Fibroblast of lung (primary cell): ENCODE results near the gene PRR22. TPM values are rescaled to one million over a fixed set of nuclear protein-coding genes. Genes with fewer than 3 reads are reported as not detected.

Experiments used
- DNase-seq, 2 donors: peaks; one replicate each; pipeline versions ENCODE4 v3.0.0 to v3.0.0-alpha.2; 2010; ENCODE audit warnings: low read depth in 2 of 2
- H2AFZ ChIP-seq: 2 replicates; pipeline ENCODE4 v1.5.1; 2012; ENCODE audit warnings: low read length, control low read depth, inconsistent platforms
- H3K27ac ChIP-seq: 2 replicates; pipeline ENCODE4 v1.5.1; 2011; ENCODE audit warnings: low read length, control low read depth; ENCODE audit not compliant: insufficient read depth
- H3K27me3 ChIP-seq: 2 replicates; pipeline ENCODE4 v1.5.1; 2011; ENCODE audit warnings: mild to moderate bottlenecking, low read length; ENCODE audit not compliant: control insufficient read depth, insufficient read depth
- H3K36me3 ChIP-seq: 2 replicates; pipeline ENCODE4 v1.5.1; 2011; ENCODE audit warnings: low read length; ENCODE audit not compliant: control insufficient read depth, insufficient read depth
- H3K4me1 ChIP-seq: 2 replicates; pipeline ENCODE4 v1.5.1; 2011; ENCODE audit warnings: low read length; ENCODE audit not compliant: control insufficient read depth, insufficient read depth; ENCODE audit errors: extremely low read depth
- H3K4me2 ChIP-seq: 2 replicates; pipeline ENCODE4 v1.5.1; 2011; ENCODE audit warnings: low read length, control low read depth; ENCODE audit not compliant: insufficient read depth; ENCODE audit errors: extremely low read depth
- H3K4me3 ChIP-seq, 4 experiments: fragments of 200-600 bp in 1 of 4; sonication (generic) in 1 of 4; replicated peaks in 1 of 4; 2 replicates each; pipeline ENCODE4 v1.5.1; 2011 to 2016; ENCODE audit warnings: low read length in 4 of 4, low read depth in 3 of 4, mild to moderate bottlenecking in 3 of 4, control low read depth in 2 of 4, inconsistent platforms in 1 of 4, mixed read lengths in 1 of 4; ENCODE audit not compliant: insufficient read depth in 1 of 4; ENCODE audit errors: control extremely low read depth in 1 of 4
- H3K79me2 ChIP-seq: 2 replicates; pipeline ENCODE4 v1.5.1; 2012; ENCODE audit warnings: mild to moderate bottlenecking, low read length, inconsistent platforms; ENCODE audit not compliant: control insufficient read depth, insufficient read depth
- H3K9ac ChIP-seq: 2 replicates; pipeline ENCODE4 v1.5.1; 2011; ENCODE audit warnings: mild to moderate bottlenecking, low read length, control low read depth; ENCODE audit not compliant: insufficient read depth
- H3K9me3 ChIP-seq: 2 replicates; pipeline ENCODE4 v1.5.1; 2012; ENCODE audit warnings: low read depth, low read length; ENCODE audit not compliant: control insufficient read depth, insufficient read depth
- H4K20me1 ChIP-seq: 2 replicates; pipeline ENCODE4 v1.5.1; 2011; ENCODE audit warnings: low read length; ENCODE audit not compliant: control insufficient read depth, insufficient read depth; ENCODE audit errors: extremely low read depth
- CTCF ChIP-seq, 2 donors: IDR thresholded peaks in 1 of 2; conservative IDR thresholded peaks in 1 of 2; 1 replicate in 1 of 2; 2 replicates in 1 of 2; pipeline ENCODE4 v1.5.1; 2011 to 2012; ENCODE audit warnings: low read length in 2 of 2, control low read depth in 1 of 2, inconsistent platforms in 1 of 2, low read depth in 1 of 2, mild to moderate bottlenecking in 1 of 2
- EZH2 ChIP-seq: IDR thresholded peaks from 2 replicates; pipeline ENCODE4 v1.5.1; 2012; ENCODE audit warnings: low read length, control low read depth, mild to moderate bottlenecking; ENCODE audit errors: missing control alignments
- polyA plus RNA-seq, 2 donors: library from polyadenylated mRNA; depleted of rRNA in 1 of 2; stranded (reverse) in 1 of 2; unstranded in 1 of 2; fragments of >200 nt; gene quantifications; 2 replicates each; pipeline ENCODE4 v1.2.1, GENCODE V29; 2011 to 2012; ENCODE audit warnings: missing spikeins in 1 of 2
- total RNA-seq: library from RNA; depleted of rRNA; stranded (reverse); fragments of >200 nt; gene quantifications from 2 replicates; pipeline ENCODE4 v1.2.1, GENCODE V29; 2014

PRR22 gene
- total and polyA plus RNA-seq, 2 donors (not counting 1 experiment from before 2014, with no cell fraction given): 0.15 to 0.17 TPM

GRCh38 chr19:5778402-5778801, 6.1 kb downstream of the PRR22 start:
- H3K79me2 ChIP-seq: no peaks in the 10 kb centered on the region
- no peak overlapping the region for H3K27ac ChIP-seq
- no peaks in the 10 kb centered on the region for H3K36me3 ChIP-seq
- no peaks in the 10 kb centered on the region for H3K9me3 ChIP-seq
- H3K4me1 ChIP-seq: no peaks in the 10 kb centered on the region
- H3K9ac ChIP-seq: no peak overlapping the region
- no peak for DNase-seq
- TF ChIP-seq CTCF (conservative IDR thresholded peaks at IDR 0.05 in 1 of 2, IDR thresholded peaks at IDR 0.05 in 1 of 2; ENCODE audit: low read depth in 1 of 2, low read length in 2 of 2) (no peak), EZH2 (no peak)
- H2AFZ ChIP-seq: no peak overlapping the region
- H4K20me1 ChIP-seq: no peaks in the 10 kb centered on the region
- no peaks in the 10 kb centered on the region for H3K27me3 ChIP-seq
- no peak overlapping the region for H3K4me2 ChIP-seq
- H3K4me3 ChIP-seq: no peak overlapping the region

- Histone ChIP-seq H3K4me1 (no peaks in the 10 kb centered on the region), H3K36me3 (no peaks in the 10 kb centered on the region), H4K20me1 (no peaks in the 10 kb centered on the region), H3K9ac (no peak overlapping the region), H3K4me2 (no peak overlapping the region), H3K27ac (no peak overlapping the region), H3K79me2 (no peaks in the 10 kb centered on the region), H3K4me3 (no peak overlapping the region), H3K27me3 (no peaks in the 10 kb centered on the region), H3K9me3 (no peaks in the 10 kb centered on the region), H2AFZ (no peak overlapping the region)
- DNase-seq: peak; percentile 21 to 60
- no peak for TF ChIP-seq CTCF (conservative IDR thresholded peaks at IDR 0.05 in 1 of 2, IDR thresholded peaks at IDR 0.05 in 1 of 2; ENCODE audit: low read depth in 1 of 2, low read length in 2 of 2)
These were observed 8.8 kb downstream of the PRR22 start for GRCh38 chr19:5775668-5776309.

- H2AFZ ChIP-seq: no peak overlapping the region
- H3K4me1 ChIP-seq: no peaks in the 10 kb centered on the region
- no peak overlapping the region for H3K27ac ChIP-seq
- no peak for DNase-seq
- TF ChIP-seq CTCF (conservative IDR thresholded peaks at IDR 0.05 in 1 of 2, IDR thresholded peaks at IDR 0.05 in 1 of 2; ENCODE audit: low read depth in 1 of 2, low read length in 2 of 2): no peak
- TF ChIP-seq EZH2: no peak
- no peak overlapping the region for H3K4me2 ChIP-seq
- H3K9me3 ChIP-seq: no peaks in the 10 kb centered on the region
- H3K9ac ChIP-seq: no peak overlapping the region
- no peaks in the 10 kb centered on the region for H3K79me2 ChIP-seq
- H3K36me3 ChIP-seq: no peaks in the 10 kb centered on the region
- no peak overlapping the region for H3K4me3 ChIP-seq
- no peaks in the 10 kb centered on the region for H4K20me1 ChIP-seq
- no peaks in the 10 kb centered on the region for H3K27me3 ChIP-seq
These were observed 9.6 kb downstream of the PRR22 start for GRCh38 chr19:5774921-5775320.
